Bronchial epithelial cell (primary cell): Measurements from ENCODE around the gene SH3RF2. TPM values are rescaled to one million over a fixed set of nuclear protein-coding genes. Genes with fewer than 3 reads are reported as not detected.
A peak's percentile ranks its signal among the peaks of the same experiment; 100 is the strongest.

Source experiments
- DNase-seq: peaks from one replicate; pipeline ENCODE4 v3.0.0-alpha.2; 2010; ENCODE audit warnings: low read depth
- FAIRE-seq: peaks from 2 replicates; lab custom pipeline; 2011; peaks lifted over from hg19 to GRCh38; lab: Jason Lieb, UNC
- H3K27me3 ChIP-seq: 2 replicates; pipeline ENCODE4 v1.5.1; 2011; ENCODE audit warnings: low read length; ENCODE audit not compliant: control insufficient read depth, insufficient read depth
- H3K36me3 ChIP-seq: 2 replicates; pipeline ENCODE4 v1.5.1; 2011; ENCODE audit warnings: low read length; ENCODE audit not compliant: control insufficient read depth, insufficient read depth
- H3K4me3 ChIP-seq: 2 replicates; pipeline ENCODE4 v1.5.1; 2011; ENCODE audit warnings: mild to moderate bottlenecking, low read depth, low read length, control low read depth
- CTCF ChIP-seq: IDR thresholded peaks from 2 replicates; pipeline ENCODE4 v1.5.1; 2011; ENCODE audit warnings: mild to moderate bottlenecking, moderate library complexity, low read length, control low read depth, inconsistent platforms; ENCODE audit not compliant: insufficient read depth, severe bottlenecking
- total RNA-seq: library from RNA; depleted of rRNA; stranded (reverse); fragments of >200 nt; gene quantifications from 2 replicates; pipeline ENCODE4 v1.2.1, GENCODE V29; 2014

Gene SH3RF2
- total RNA-seq, 1 donor from 2014 or later: 3.7 TPM

DNA sequence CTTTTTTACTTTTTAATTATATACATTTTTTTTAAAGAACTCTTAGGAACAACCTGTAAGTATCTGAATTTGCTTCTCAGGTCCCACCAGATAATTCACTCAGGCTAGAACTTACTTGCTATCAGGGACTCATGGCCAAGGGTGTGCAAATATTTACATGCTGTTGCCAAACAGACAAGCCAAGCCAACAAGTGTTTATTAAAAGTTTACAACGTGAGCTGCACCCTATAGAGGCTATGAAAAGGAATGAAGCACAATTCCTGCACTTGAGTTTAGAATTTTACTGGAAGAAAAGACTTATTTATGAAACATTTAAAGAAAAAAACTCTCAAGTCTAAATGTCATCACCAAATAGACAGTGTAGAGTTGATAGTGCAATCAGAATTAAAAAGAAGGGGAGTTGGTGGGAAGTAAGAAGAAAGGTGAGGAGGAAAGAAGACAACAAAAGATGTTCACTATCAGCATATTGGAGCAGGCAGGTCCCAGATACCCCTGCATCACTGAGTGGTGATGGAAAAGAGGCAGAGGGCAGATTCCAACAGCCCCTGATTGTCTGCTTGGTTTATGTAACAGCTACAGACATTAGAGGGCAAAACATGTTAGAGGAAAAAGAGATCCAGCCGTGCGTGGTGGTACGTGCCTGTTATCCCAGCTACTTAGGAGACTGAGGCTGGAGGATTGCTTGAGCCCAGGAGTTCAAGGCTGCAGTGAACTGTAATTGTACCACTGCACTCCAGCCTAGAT lies 32.8 kb downstream of the SH3RF2 start:
- FAIRE-seq: no peak
- no peak for TF ChIP-seq CTCF
- Histone ChIP-seq H3K27me3 (no peaks in the 10 kb centered on the region), H3K4me3 (no peak overlapping the region), H3K36me3 (peaks cover 2% of the 10 kb centered on the region)
- no peak for DNase-seq

DNA sequence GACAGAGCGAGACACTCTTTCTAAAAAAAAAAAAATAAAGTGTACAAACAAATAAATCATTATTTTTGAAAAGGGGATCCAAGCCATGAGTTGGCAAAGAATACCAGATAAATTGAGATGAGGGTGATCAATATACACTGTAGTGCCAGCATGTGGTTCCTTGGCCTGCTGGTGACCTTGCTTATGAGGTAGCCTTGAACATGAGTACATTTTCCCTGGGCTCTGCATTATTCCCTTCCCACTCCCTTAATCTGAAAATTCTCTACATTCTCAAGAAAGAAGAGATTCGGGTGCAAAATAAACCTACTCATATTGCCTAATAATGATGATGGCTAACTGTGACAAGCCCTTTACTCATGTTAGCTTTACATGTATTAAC lies 33.3 kb downstream of the SH3RF2 start:
- no peak for FAIRE-seq
- Histone ChIP-seq H3K4me3 (no peak overlapping the region), H3K36me3 (peaks cover 2% of the 10 kb centered on the region), H3K27me3 (no peaks in the 10 kb centered on the region)
- DNase-seq: peak; percentile 23
- no peak for TF ChIP-seq CTCF

GRCh38 chr5:145971108-145971507 lies 34.7 kb downstream of the SH3RF2 start:
- DNase-seq (peak; percentile 13), FAIRE-seq (no peak)
- no peak for TF ChIP-seq CTCF
- no peak overlapping the region for H3K4me3 ChIP-seq
- H3K27me3 ChIP-seq: no peaks in the 10 kb centered on the region
- peaks cover 2% of the 10 kb centered on the region for H3K36me3 ChIP-seq

- no peak for TF ChIP-seq CTCF
- Histone ChIP-seq H3K36me3 (peaks cover 2% of the 10 kb centered on the region), H3K27me3 (no peaks in the 10 kb centered on the region), H3K4me3 (no peak overlapping the region)
- FAIRE-seq (no peak), DNase-seq (no peak)
These were observed 35.3 kb downstream of the SH3RF2 start for GRCh38 chr5:145971701-145972100.

GRCh38 chr5:145975001-145975360 lies 38.6 kb downstream of the SH3RF2 start:
- Histone ChIP-seq H3K27me3 (no peaks in the 10 kb centered on the region), H3K36me3 (peaks cover 2% of the 10 kb centered on the region), H3K4me3 (no peak overlapping the region)
- no peak for DNase-seq
- FAIRE-seq: no peak
- TF ChIP-seq CTCF: no peak

GRCh38 chr5:145975361-145976066 lies 39.1 kb downstream of the SH3RF2 start:
- no peak for FAIRE-seq
- H3K4me3 ChIP-seq: no peak overlapping the region
- no peaks in the 10 kb centered on the region for H3K27me3 ChIP-seq
- TF ChIP-seq CTCF: no peak
- peak; percentile 95 for DNase-seq
- H3K36me3 ChIP-seq: peaks cover 2% of the 10 kb centered on the region
